Erythroblast (primary cell): ENCODE data around the gene PRDM2.

Source experiments
- DNase-seq, 2 experiments: peaks; one replicate each; lab custom pipeline; 2025; lab: John Stamatoyannopoulos, UW
- GATA1 ChIP-seq: IDR thresholded peaks from 2 replicates; pipeline ENCODE4 v1.6.1; 2011; ENCODE audit warnings: low read depth, mild to moderate bottlenecking, control low read depth, low read length, moderate library complexity
- POLR2A ChIP-seq: IDR thresholded peaks from 2 replicates; pipeline ENCODE4 v1.6.1; 2011; ENCODE audit warnings: mild to moderate bottlenecking, low read length

Gene PRDM2

GRCh38 chr1:13775459-13775858 lies 75.5 kb downstream of the PRDM2 start:
- TF ChIP-seq GATA1: no peak
- TF ChIP-seq POLR2A: no peak
- no peak for DNase-seq

GRCh38 chr1:13775916-13776315 lies 75.9 kb downstream of the PRDM2 start:
- TF ChIP-seq POLR2A (no peak), GATA1 (no peak)

GRCh38 chr1:13778431-13778830 lies 78.4 kb downstream of the PRDM2 start:
- no peak for DNase-seq
- TF ChIP-seq GATA1: no peak
- no peak for TF ChIP-seq POLR2A

More at GRCh38 chr1:13775916-13776315, 75.9 kb downstream of the PRDM2 start:
- DNase-seq: no peak

GRCh38 chr1:13779930-13780329 lies 79.9 kb downstream of the PRDM2 start:
- no peak for DNase-seq
- TF ChIP-seq GATA1: no peak
- no peak for TF ChIP-seq POLR2A

- no peak for DNase-seq
- TF ChIP-seq POLR2A: no peak
- no peak for TF ChIP-seq GATA1
Measured at GRCh38 chr1:13780780-13781179, 80.8 kb downstream of the PRDM2 start.

GRCh38 chr1:13781228-13781627 lies 81.2 kb downstream of the PRDM2 start:
- TF ChIP-seq POLR2A (no peak), GATA1 (no peak)
- DNase-seq: no peak

GRCh38 chr1:13781907-13782633 lies 82.1 kb downstream of the PRDM2 start:
- DNase-seq: no peak
- TF ChIP-seq POLR2A (no peak), GATA1 (no peak)

GRCh38 chr1:13782634-13783360 lies 82.8 kb downstream of the PRDM2 start:
- DNase-seq: no peak
- TF ChIP-seq POLR2A: no peak
- TF ChIP-seq GATA1: no peak

GRCh38 chr1:13783551-13783950 lies 83.6 kb downstream of the PRDM2 start:
- no peak for DNase-seq
- TF ChIP-seq POLR2A (no peak), GATA1 (no peak)

- DNase-seq: no peak
- TF ChIP-seq GATA1 (no peak), POLR2A (no peak)
Measured at GRCh38 chr1:13784971-13785370, 85.0 kb downstream of the PRDM2 start.

GRCh38 chr1:13786541-13786940 lies 86.6 kb downstream of the PRDM2 start:
- no peak for DNase-seq
- TF ChIP-seq GATA1: no peak
- TF ChIP-seq POLR2A: no peak

GRCh38 chr1:13788795-13789194 lies 88.8 kb downstream of the PRDM2 start:
- TF ChIP-seq POLR2A: no peak
- TF ChIP-seq GATA1: no peak
- no peak for DNase-seq

GRCh38 chr1:13790290-13791030 lies 90.5 kb downstream of the PRDM2 start:
- DNase-seq: no peak
- TF ChIP-seq GATA1 (no peak), POLR2A (no peak)

- DNase-seq: no peak
- TF ChIP-seq POLR2A (no peak), GATA1 (no peak)
Measured at GRCh38 chr1:13792419-13792818, 92.4 kb downstream of the PRDM2 start.
